AG04450 (cell line): Measurements from ENCODE around the gene MYO1E. TPM values are rescaled to one million over a fixed set of nuclear protein-coding genes. Genes with fewer than 3 reads are reported as not detected.

ENCODE experiments used
- CTCF ChIA-PET: fragments of 300-600, 350-600 bp; formaldehyde crosslinking; extraction: SDS; loops from one replicate; lab custom pipeline; 2022; ENCODE audit warnings: antibody characterized with exemption, inconsistent platforms; lab: Charles Lee
- POLR2A ChIA-PET: fragments of 350-600 bp; formaldehyde crosslinking; extraction: SDS; loops from one replicate; lab custom pipeline; 2021; ENCODE audit warnings: antibody characterized with exemption, inconsistent platforms; lab: Yijun Ruan, JAX
- DNase-seq: peaks from one replicate; pipeline ENCODE4 v3.0.0-alpha.2; 2011; ENCODE audit warnings: low read depth, low spot score
- H3K27ac ChIP-seq: one replicate; pipeline ENCODE4 v1.5.1; 2012; ENCODE audit warnings: low read depth, low read length, control low read depth
- H3K27me3 ChIP-seq: one replicate; pipeline ENCODE4 v1.6.0; 2012; ENCODE audit warnings: low read length; ENCODE audit not compliant: control insufficient read depth, insufficient read depth
- H3K4me3 ChIP-seq: 2 replicates; pipeline ENCODE4 v1.5.1; 2011; ENCODE audit warnings: mild to moderate bottlenecking, low read depth, low read length, control low read depth
- H3K9me3 ChIP-seq: 2 replicates; pipeline ENCODE4 v1.5.1; 2012; ENCODE audit warnings: low read length; ENCODE audit not compliant: control insufficient read depth, insufficient read depth
- polyA plus RNA-seq: library from polyadenylated mRNA; depleted of rRNA; stranded (reverse); fragments of >200 nt; gene quantifications from 2 replicates; pipeline ENCODE4 v1.2.3, GENCODE V29; 2011
- TF ChIP-seq, protein P1 (sequence below): IDR thresholded peaks from 2 replicates; pipeline ENCODE4 v1.5.1; 2011; ENCODE audit warnings: low read depth, low read length, control low read depth, inconsistent platforms

The MYO1E gene
- polyA plus RNA-seq, 1 experiment: 49.1 TPM

GRCh38 chr15:59247364-59247763 is 125.3 kb downstream of the MYO1E start:
- DNase-seq: peak; percentile 50
- TF ChIP-seq, protein P1, sequence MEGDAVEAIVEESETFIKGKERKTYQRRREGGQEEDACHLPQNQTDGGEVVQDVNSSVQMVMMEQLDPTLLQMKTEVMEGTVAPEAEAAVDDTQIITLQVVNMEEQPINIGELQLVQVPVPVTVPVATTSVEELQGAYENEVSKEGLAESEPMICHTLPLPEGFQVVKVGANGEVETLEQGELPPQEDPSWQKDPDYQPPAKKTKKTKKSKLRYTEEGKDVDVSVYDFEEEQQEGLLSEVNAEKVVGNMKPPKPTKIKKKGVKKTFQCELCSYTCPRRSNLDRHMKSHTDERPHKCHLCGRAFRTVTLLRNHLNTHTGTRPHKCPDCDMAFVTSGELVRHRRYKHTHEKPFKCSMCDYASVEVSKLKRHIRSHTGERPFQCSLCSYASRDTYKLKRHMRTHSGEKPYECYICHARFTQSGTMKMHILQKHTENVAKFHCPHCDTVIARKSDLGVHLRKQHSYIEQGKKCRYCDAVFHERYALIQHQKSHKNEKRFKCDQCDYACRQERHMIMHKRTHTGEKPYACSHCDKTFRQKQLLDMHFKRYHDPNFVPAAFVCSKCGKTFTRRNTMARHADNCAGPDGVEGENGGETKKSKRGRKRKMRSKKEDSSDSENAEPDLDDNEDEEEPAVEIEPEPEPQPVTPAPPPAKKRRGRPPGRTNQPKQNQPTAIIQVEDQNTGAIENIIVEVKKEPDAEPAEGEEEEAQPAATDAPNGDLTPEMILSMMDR: peak; percentile 76
- POLR2A ChIA-PET: interaction anchor here (0.8 to 1.5 kb wide), 2 partner anchors 124 to 125 kb away, joined by 3 to 4 read pairs; partner anchors contain the start of gene MYO1E
- Histone ChIP-seq H3K27ac (no peak overlapping the region), H3K27me3 (no peaks in the 10 kb centered on the region), H3K4me3 (no peak overlapping the region), H3K9me3 (no peaks in the 10 kb centered on the region)
- CTCF ChIA-PET: interaction anchor here (0.6 to 3.3 kb wide), 64 partner anchors 10 to 1018 kb away, joined by 3 to 44 read pairs (median 4); partner anchors contain the start of genes FAM81A and MYO1E

DNA sequence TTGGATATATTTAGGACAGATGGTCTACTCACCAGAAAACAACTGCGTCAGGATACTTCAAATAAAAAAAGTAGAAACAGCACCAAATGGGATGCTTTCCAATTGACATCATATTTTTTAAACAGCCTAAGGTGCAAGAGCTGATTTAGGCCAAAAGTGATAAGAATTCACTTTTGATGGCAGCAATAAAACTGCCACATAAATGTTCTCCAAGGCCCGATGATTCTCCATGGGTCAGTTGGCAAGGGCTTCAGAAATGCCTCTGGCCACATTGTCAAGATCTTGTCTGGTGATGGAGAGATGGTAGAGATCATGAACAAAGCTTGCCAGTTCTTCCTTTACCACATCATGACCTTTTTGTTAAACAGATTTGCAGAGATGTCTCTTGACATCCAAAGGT is 127.1 kb downstream of the MYO1E start:
- Histone ChIP-seq H3K9me3 (no peaks in the 10 kb centered on the region), H3K4me3 (no peak overlapping the region), H3K27me3 (no peaks in the 10 kb centered on the region), H3K27ac (no peak overlapping the region)
- TF ChIP-seq, protein P1: no peak
- ChIA-PET POLR2A (no interaction called here), CTCF (interaction anchor here (1.1 to 3.3 kb wide), 6 partner anchors 12 to 248 kb away, joined by 3 to 44 read pairs (median 16); no protein-coding TSS in a partner anchor)
- DNase-seq: no peak

DNA sequence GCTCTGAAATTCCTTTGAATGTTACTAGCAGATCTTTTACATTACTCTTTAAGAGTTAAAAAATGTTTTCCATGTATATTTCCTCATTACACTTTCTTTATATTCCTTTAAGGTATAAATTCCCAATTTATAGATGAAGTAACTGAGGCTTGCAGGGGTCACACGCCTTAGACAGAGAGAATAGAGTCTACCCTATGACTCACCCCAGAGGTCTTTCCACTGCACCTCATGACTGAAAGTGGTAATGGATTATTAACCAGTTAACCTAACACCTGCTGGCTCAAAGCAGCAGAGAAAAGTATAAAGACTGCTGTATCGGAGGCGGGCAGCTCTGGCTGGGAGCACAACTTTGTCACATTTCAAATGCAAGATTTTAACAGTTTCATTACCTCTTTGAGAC is 128.3 kb downstream of the MYO1E start:
- Histone ChIP-seq H3K4me3 (no peak overlapping the region), H3K27ac (no peak overlapping the region), H3K9me3 (no peaks in the 10 kb centered on the region), H3K27me3 (no peaks in the 10 kb centered on the region)
- DNase-seq: no peak
- TF ChIP-seq, protein P1: no peak
- ChIA-PET POLR2A (no interaction called here), CTCF (no interaction called here)

GRCh38 chr15:59243622-59244021 is 129.0 kb downstream of the MYO1E start:
- ChIA-PET CTCF (interaction anchor here (0.8 kb wide), 1 partner anchor 257 kb away, joined by 3 read pairs; no protein-coding TSS in a partner anchor), POLR2A (no interaction called here)
- TF ChIP-seq, protein P1: no peak
- no peak for DNase-seq
- H3K27me3 ChIP-seq: no peaks in the 10 kb centered on the region
- H3K27ac ChIP-seq: no peak overlapping the region
- H3K9me3 ChIP-seq: no peaks in the 10 kb centered on the region
- no peak overlapping the region for H3K4me3 ChIP-seq

DNA sequence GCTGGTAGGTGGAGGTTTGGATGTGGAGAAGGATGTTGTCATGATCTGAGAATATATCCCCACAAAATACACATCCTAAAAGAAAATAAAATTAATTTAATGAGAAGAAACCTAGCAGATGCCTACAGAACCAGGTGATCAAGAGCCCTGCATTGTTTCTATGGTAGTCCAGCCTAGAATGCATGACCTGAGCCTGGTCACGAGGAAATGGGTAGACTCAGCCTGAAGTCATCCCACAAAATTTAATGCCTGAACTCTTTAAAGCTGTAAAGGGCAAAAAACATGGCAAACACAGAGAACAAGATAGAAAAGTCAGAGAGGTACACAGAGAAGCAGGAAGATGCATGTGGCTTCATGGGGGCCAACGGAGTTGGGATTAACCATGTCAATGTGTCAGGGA is 130.0 kb downstream of the MYO1E start:
- TF ChIP-seq, protein P1: no peak
- no peaks in the 10 kb centered on the region for H3K27me3 ChIP-seq
- no peak overlapping the region for H3K4me3 ChIP-seq
- H3K9me3 ChIP-seq: no peaks in the 10 kb centered on the region
- H3K27ac ChIP-seq: no peak overlapping the region
- CTCF ChIA-PET: no interaction called here
- DNase-seq: no peak
- POLR2A ChIA-PET: no interaction called here
